Measurements from ENCODE around the gene TUSC2. TPM values are rescaled to one million over a fixed set of nuclear protein-coding genes. Genes with fewer than 3 reads are reported as not detected.

TUSC2 gene
- total RNA-seq, 1 donor from 2014 or later, result 30.7 TPM

DNA sequence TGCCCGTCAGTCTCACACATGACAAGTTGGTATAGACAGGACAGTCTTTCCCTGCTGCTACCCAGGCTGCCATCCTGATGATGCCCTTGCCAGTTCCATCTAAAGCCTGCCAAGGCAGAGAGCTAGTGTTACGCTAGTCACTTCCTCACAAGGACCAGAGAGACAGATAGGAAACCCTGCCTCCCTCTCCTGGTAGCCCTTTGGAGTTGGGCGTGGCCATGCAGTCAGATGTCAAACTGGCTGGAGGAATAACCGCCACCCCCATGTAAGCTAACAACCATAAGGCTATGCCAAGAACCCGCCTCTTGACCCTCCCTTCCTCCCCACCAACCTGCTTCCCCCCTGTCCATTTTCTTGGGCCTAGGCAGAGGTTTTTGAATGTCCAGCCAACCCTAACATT, 28.5 kb upstream of the TUSC2 start:
- intact Hi-C loops (cut with micrococcal nuclease), result no loop called here
- peak; percentile 13 for ATAC-seq
- DNase-seq, result peak; percentile 49

DNA sequence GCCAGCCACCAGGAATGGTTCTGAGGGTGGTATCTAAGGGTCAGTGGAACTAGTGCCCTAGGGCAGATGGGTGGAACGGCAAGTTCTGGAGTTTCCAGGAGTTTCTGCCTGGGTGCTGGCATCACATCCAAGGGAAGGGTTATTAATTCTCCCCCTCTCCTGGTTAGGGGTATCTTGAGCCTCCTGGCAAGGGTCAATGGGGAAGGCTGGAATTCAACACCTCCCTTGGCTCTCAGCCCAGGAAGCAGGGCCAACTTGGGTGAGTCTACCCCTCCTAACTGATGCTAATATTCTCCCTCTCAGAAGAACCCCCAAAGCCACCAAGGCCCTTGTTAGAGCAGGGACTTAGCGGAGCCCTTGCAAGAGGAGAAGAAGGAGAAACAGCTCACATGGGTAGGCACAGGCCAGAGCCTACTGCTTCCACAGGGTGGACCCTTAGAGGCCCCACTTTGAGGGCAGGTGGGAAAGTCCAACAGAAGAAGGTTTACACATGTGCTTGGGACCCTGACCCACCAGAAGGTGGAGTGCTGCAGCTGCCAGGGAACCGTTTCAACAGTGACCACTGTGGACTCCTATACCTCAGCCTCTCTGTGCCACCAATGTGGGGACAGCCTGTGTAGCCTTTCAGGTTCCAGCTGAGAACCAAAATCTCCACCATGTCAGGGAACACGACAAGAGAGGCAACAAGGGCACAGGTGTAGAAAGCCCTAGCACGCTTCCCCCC, 28.0 kb upstream of the TUSC2 start:
- intact Hi-C loops (cut with micrococcal nuclease), result no loop called here
- DNase-seq (no peak), ATAC-seq (no peak)

DNA sequence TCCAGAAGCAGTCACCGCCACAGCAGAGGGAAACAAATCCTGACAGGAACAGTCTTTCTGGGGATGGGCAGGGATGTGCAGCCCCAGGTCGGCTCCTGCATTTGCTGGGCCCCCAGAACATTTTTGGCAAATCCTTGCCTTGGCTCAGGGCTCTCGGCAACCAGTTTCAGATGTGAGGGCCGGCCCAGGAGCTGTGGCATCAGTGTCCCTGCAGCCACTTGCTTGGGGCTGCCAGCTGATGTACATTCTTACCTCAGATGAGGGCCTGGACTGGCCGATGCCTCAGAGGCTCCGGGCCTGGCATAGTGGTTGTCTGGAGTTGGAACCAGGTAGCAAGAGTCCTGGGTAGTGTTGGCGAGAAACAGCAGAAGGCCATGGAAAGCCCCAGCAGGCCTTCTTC, 26.8 kb upstream of the TUSC2 start:
- ATAC-seq (no peak), DNase-seq (no peak)
- intact Hi-C loops (cut with micrococcal nuclease), result no loop called here

DNA sequence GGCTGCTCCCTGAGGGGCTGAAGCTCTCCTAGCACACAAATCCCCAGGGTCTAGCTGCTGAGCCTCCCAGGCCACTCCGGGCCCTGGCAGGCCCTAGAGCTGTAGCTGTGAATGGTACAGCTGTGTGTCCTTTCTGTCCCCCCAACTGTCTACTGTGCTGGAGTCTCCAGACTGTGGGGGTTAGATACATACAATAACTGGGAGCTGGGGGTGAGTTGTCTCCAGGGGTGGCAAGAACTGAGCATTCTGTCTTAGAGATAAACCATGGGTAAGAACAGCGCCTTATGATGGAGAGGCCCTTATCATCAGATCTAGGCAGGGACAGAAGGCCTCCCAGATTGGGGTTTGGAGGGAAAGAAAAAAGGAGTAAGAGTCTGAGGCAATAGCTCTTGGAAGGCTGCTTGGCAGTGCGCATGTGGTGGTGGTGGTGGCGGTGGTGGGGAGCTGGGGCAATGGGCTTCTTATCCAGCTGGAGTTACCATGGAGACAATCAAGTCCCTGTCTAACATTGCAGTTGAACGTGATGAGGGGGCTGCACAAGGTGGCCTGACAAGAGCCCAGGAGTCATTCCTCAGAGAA, 26.3 kb upstream of the TUSC2 start:
- intact Hi-C loops (cut with micrococcal nuclease), result no loop called here
- DNase-seq (no peak), ATAC-seq (no peak)

DNA sequence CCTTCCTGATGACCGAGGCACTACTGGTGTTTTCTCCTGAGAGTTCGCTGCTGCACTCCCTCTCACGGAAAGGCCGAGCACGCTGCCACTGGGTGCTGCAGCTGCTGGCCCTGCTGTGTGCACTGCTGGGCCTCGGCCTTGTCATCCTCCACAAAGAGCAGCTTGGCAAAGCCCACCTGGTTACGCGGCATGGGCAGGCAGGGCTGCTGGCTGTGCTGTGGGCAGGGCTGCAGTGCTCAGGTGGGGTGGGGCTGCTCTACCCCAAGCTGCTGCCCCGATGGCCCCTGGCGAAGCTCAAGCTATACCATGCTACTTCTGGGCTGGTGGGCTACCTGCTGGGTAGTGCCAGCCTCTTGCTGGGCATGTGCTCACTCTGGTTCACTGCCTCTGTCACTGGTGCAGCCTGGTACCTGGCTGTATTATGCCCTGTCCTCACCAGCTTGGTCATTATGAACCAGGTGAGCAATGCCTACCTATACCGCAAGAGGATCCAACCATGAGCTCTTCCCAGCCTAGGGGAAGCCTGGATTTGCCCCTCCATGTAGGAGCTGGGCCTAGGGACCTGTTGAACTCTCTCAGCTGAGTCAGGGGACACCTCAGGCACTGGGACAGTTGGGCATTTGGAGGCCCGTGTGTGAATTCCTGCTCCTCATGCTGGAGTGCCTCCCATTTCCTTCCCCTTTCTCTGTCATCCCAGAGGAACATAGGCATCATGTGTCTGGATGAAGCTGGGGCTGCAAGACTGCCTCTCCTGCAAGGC, 25.4 kb upstream of the TUSC2 start:
- no peak for ATAC-seq
- DNase-seq, result no peak
- intact Hi-C loops (cut with micrococcal nuclease), result no loop called here

DNA sequence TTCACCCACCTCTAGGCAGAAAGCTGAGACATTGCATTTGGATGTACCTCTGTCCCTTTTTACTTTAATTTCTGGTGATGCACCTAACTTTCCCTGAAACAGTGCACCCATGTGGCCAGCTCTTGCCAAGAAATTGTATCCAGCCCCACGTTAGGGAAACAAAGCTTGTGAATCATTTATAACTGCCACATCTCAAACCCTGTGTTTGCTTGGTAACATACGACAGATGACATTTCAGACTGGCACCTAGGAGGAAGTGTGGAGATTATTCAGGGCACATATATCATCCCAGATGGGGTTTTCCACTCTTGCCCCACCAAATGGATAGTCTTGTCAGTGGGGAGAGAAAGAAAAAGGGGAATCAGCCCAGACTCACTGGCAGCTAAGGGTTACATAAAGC, 24.8 kb upstream of the TUSC2 start:
- no peak for DNase-seq
- ATAC-seq, result no peak
- intact Hi-C loops (cut with micrococcal nuclease), result no loop called here

DNA sequence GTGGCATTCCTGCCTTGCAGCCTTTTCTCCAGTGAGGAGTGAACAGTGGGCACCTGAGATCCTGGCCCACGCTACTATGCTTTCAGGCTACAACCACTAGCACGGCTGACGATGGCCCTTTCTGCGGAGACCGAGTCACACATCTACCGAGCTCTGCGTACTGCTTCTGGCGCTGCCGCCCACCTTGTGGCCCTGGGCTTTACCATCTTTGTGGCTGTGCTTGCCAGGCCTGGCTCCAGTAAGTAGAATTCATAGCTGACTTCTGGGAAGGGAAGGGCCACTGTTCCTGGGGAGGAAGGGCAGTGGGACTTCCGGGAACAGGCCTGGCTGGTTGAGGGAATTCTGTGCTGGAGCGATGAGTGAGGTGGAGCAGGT, 23.3 kb upstream of the TUSC2 start:
- intact Hi-C loops (cut with micrococcal nuclease), result no loop called here
- no peak for DNase-seq
- ATAC-seq, result no peak

DNA sequence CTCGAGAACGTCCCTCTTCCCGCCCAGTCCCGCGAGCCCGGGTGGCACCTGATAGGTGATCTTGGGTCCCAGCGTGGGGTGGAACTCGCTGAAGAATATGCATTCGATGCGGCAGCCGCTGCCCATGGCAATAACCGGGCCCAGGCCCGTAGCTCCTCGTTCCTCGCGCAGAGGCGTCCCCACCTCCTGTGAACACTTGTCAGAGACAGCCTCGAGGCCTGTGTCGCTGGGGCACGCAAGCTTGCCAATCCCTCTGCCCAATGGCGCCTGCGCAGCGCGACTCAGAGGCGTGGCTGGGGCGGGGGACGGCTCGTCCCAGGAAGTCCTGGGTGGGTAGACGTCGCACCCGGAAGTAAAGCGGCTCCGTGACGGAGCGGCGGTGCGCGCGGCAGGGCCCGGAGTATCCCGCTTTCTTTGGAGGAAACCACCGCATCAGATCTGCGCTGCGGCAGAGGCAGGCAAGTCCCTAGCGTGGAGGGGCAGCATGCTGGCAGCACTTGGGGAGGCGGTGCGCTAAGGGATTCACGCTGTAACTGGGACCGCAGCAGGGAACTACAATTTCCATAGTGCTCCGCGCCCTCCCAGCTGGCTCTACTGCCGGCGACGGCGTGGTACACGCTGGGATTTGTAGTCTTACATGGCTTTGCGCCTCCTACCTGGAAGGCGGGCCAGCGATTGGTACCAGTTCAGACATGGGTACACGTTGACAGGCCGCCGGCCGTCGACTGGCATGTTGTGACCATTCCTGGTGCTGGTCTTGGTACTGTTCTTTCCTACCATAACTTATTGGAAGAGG, 22.7 kb upstream of the TUSC2 start, which contains the start of the genes CYB561D2 and NPRL2:
Gene CYB561D2, plus strand, starts transcription at position 336 of the 796 bp plus-strand sequence. CDS start 572 bp downstream, outside the sequence.
Gene NPRL2, minus strand, starts transcription at position 249 of the 796 bp plus-strand sequence. Its CDS starts 123 bp downstream, at position 126.
- intact Hi-C loops (cut with micrococcal nuclease), result no loop called here
- DNase-seq (peak; percentile 98), ATAC-seq (peak; percentile 95)

DNA sequence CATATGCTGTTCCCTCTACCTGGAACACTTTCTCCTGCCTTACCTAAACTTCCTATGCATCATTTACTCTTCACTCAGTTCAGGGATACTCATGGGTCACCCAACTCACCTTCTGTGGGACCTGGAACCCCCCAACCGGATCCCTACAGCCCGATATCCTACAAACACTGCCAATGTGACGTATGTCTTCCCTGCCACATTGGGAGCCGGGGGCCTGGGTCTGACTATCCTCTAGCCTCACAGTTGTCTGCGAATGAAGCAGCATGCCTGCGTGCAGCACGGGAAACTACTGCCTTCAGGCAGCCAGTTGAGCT, 22.1 kb upstream of the TUSC2 start:
- DNase-seq (no peak), ATAC-seq (no peak)
- intact Hi-C loops (cut with micrococcal nuclease), result no loop called here

DNA sequence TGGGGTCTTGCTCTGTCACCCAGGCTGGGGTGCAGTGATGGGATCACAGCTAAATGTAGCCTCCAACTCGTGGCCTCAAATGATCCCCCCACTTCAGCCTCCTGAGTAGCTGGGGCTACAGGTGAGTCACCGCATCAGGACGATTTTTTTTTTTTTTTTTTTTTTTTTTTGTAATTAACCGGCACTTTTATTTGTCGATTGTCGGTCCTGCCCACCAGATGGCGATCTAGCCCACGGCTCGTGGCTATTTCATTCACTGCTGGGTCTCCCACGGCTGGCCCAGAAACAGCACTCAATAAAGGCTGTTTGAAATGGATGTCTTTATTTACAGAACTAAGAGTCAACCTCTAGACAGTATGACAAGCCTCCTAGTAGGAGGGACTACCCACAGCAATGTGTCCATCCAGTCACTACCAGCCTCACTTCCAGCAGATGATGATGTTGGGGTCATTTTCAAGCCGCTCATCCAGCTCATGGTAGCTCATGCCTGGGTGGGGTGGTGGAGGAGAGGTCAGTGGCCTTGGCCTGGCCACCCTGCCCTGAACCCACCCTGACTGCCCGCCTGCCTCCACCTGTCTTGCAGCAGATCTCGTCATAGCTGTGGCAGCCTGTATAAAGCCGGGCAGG, 19.3 kb upstream of the TUSC2 start:
- ATAC-seq, result no peak
- peak; percentile 77 for DNase-seq
- intact Hi-C loops (cut with micrococcal nuclease), result loop anchor here (5.0 kb wide), 1 partner anchor 195 kb away; no protein-coding TSS in a partner anchor

DNA sequence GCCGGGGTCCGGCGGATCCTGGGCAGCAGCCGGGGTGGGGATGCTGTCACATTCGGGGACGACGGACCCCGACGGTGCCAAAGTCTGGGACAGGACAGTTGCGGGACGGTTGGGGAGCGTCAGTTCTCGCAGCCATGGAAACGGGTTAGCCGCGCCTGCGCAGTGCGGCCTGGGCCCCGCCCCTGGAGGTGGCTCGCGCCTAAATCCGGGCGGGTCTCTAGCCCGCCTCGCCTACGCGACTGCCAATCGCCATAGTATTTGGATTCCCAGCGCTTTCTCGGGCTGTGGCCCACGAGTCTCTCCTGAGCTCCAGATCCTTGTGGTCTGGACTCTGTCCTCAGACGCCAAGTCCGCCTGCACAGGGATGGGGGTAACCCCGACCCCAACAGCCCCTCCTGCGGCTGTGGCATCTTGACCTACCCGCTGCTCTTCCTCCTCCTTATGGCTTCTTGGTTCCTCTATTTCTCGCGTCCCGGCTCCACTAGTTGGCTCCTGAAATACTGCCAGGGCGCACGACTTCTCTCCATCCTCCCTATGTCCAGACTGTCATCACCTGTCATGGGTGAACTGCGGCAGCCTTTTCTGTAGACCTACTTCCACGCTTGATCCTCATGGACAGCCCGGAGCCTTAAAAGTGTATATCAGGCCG, 17.7 kb upstream of the TUSC2 start, which contains the start of gene ZMYND10:
Gene ZMYND10, minus strand, starts transcription at position 147 of the 649 bp plus-strand sequence. CDS start 153 bp downstream, outside the sequence.
- intact Hi-C loops (cut with micrococcal nuclease), result loop anchor here (5.0 kb wide), 1 partner anchor 197 kb away; no protein-coding TSS in a partner anchor
- peak; percentile 87 for DNase-seq
- peak; percentile 36 for ATAC-seq

DNA sequence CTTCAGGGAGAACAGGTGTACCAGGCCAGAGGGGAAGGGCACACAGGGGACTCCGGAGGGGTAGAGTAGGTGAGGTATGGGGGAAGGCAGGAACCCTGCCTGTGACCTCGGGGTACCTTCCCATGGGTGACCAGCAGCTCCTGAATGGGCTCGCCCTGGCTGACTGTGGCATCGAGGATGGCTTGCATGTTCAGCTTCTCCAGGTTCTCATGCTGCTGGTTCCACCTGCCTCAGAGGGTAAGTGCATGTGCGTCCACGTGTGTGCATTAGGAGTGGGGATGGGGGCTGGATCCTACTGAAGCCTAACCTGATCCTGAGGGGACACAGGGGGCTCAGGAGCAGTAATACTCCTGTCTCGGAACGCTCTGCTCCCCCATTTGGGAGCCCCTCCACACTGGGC, 17.0 kb upstream of the TUSC2 start:
- ATAC-seq (no peak), DNase-seq (no peak)
- intact Hi-C loops (cut with micrococcal nuclease), result loop anchor here (5.0 kb wide), 1 partner anchor 197 kb away; no protein-coding TSS in a partner anchor

DNA sequence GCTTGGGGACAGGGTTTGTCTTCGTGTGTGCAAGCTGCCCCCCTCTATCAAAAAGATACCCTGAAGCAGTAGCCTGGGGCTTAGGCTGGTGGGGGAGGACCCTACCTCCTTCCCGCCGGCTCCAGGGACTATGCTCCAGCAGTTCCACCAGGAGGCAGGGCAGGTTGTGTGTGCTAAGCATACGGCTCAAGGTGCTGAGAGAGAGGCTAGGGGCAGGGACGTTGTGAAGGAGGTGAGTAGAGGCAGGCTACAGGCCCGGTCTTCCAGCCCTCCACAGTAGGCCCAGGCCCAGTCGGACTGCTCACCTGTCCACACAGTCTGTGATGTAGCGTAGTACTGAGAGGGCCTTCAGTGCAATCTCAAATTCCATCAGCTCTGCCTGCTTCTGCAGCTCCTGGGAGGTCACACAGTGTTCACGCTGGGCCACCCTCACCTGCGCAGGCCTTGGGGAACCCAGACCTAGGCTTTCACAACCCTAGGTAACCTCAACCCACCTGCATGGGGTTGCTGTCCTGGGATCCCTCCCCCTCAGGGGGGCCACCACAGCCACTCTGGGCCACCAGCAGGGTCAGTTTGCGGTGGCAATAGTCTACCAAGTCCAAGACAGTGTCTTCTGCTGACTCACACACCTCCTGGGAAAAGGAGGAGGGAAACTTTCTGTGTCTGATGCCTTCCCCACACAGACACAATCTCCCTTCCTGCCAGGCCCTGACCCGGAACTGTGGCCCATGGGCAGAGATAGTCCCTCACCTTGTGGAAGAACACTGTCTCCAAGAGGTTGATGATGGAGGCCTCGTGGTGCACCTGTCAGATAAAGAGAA, 15.0 kb upstream of the TUSC2 start:
- no peak for ATAC-seq
- no peak for DNase-seq
- intact Hi-C loops (cut with micrococcal nuclease), result no loop called here

DNA sequence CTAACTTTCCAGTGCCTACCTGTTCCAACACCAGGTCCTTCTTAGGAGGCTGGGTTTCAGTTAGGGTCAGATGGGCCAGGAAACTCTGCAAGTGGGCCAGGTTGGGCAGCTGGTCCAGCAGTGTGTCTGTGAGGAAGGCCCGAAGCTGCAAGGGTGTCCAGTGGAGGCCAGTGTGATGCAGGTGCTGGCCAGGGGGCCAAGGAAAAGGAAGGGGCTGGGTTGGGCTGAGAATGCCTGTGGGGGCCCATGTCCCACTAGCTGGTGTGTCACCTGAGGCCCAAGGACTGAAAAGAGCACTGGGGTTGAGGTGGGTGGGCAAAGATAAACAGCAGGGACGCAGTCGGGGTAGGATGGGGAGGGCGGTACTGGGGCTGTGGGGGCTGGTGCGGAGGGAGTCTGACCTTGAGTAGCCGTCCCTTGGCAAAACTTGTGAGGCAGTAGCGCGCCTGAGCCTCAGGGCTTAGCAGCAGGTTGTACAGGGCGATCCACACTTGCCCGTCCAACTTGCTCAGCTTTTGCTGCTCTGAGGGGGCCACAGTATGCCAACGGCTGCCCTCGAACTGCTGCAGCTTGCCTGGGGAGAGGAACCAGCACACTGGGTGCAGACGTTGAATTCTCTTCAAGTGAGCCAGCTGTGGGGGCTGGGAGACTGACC, 14.1 kb upstream of the TUSC2 start:
- intact Hi-C loops (cut with micrococcal nuclease), result no loop called here
- DNase-seq (no peak), ATAC-seq (no peak)

DNA sequence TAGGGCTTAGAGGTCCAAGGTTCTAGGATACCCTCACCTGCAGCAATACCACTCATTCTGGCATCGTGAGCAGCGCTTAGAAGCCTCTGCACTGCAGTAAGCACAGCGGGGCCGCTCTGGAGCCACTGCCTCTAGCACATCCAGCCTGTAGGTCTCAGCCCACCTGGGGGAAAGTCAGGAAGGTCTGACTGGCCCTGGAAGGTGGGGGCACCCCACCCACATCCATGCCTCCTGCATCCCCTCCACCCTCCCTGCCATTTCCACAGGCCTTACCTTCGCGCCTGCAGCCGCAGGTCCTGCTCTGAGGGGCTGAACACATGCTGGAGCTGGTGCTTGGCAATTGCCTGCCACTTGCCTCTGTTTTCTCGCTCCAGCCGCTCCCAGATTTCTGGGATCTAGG, 13.5 kb upstream of the TUSC2 start:
- intact Hi-C loops (cut with micrococcal nuclease), result no loop called here
- DNase-seq, result no peak
- ATAC-seq, result no peak

DNA sequence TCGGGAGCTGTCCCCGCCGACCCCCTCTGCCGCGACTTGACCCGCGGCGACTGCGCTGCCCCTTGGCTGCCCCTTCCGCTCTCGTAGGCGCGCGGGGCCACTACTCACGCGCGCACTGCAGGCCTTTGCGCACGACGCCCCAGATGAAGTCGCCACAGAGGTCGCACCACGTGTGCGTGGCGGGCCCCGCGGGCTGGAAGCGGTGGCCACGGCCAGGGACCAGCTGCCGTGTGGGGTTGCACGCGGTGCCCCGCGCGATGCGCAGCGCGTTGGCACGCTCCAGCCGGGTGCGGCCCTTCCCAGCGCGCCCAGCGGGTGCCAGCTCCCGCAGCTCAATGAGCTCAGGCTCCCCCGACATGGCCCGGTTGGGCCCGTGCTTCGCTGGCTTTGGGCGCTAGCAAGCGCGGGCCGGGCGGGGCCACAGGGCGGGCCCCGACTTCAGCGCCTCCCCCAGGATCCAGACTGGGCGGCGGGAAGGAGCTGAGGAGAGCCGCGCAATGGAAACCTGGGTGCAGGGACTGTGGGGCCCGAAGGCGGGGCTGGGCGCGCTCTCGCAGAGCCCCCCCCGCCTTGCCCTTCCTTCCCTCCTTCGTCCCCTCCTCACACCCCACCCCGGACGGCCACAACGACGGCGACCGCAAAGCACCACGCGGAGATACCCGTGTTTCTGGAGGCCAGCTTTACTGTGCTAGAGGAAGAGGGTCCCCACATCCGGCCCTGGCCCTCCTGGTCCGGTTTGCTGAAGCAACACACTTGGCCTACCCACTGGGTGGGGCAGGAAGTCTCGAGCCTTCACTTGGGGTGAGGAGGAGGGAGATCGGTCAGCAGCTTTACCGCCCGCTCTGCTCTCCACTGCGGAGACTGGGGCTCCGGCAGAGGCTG, 12.7 kb upstream of the TUSC2 start, which contains the start of gene RASSF1:
Gene RASSF1, minus strand, starts transcription at position 389 of the 882 bp plus-strand sequence. Its CDS starts 31 bp downstream, at position 358.
- DNase-seq, result peak; percentile 89
- intact Hi-C loops (cut with micrococcal nuclease), result no loop called here
- ATAC-seq, result peak; percentile 39

Data from left ventricle myocardium superior (tissue), 1 donor.